SK-N-SH (cell line): ENCODE measurements around the gene PLCB1. TPM values are rescaled to one million over a fixed set of nuclear protein-coding genes. Genes with fewer than 3 reads are reported as not detected.
A peak's percentile ranks its signal among the peaks of the same experiment; 100 is the strongest.

ENCODE experiments used
- CTCF ChIA-PET: fragments of 300-600, 350-600 bp; formaldehyde crosslinking; extraction: SDS; loops from one replicate; lab custom pipeline; 2021; lab: Yijun Ruan, JAX
- POLR2A ChIA-PET: fragments of 350-600 bp; sonication (Branson Sonifier 250); formaldehyde crosslinking; extraction: SDS; loops from one replicate; lab custom pipeline; 2020; ENCODE audit warnings: antibody characterized with exemption, inconsistent platforms; lab: Yijun Ruan, JAX
- DNase-seq: peaks from one replicate; pipeline ENCODE4 v3.0.0; 2012
- H2AFZ ChIP-seq: fragments of 200-600 bp; sonication (generic); 2 replicates; pipeline ENCODE4 v1.8.1; 2016; ENCODE audit warnings: antibody characterized with exemption, mild to moderate bottlenecking, low read depth
- H3F3A ChIP-seq: fragments of 200-600 bp; sonication (generic); replicated peaks from 2 replicates; pipeline ENCODE3; 2016; ENCODE audit warnings: antibody characterized with exemption, mild to moderate bottlenecking; ENCODE audit not compliant: insufficient read depth
- H3K27ac ChIP-seq, 2 experiments: fragments of 200-500 bp in 1 of 2; fragments of 200-600 bp in 1 of 2; sonication (Bioruptor generic) in 1 of 2; sonication (generic), shearing (Covaris generic) in 1 of 2; 2 replicates each; pipeline versions ENCODE4 v1.5.1 to v1.6.1; 2014 to 2016; ENCODE audit warnings: low read depth in 2 of 2, inconsistent platforms in 1 of 2, low read length in 1 of 2, mild to moderate bottlenecking in 1 of 2, mixed read lengths in 1 of 2
- H3K27me3 ChIP-seq: fragments of 200-600 bp; sonication (generic), shearing (Covaris generic); 2 replicates; pipeline ENCODE4 v1.6.1; 2016; ENCODE audit warnings: mixed run types; ENCODE audit not compliant: insufficient read depth
- H3K36me3 ChIP-seq, 2 experiments: fragments of 200-500 bp in 1 of 2; fragments of 200-600 bp in 1 of 2; sonication (Bioruptor generic) in 1 of 2; sonication (generic) in 1 of 2; replicated peaks in 1 of 2; 2 replicates each; pipeline versions ENCODE3 to v1.5.1; 2014 to 2016; ENCODE audit warnings: low read length in 1 of 2, mild to moderate bottlenecking in 1 of 2; ENCODE audit not compliant: insufficient read depth in 2 of 2, control insufficient read depth in 1 of 2
- H3K4me1 ChIP-seq, 2 experiments: fragments of 200-500 bp in 1 of 2; fragments of 200-600 bp in 1 of 2; sonication (Bioruptor generic) in 1 of 2; sonication (generic), shearing (Covaris generic) in 1 of 2; 2 replicates each; pipeline versions ENCODE4 v1.5.1 to v1.6.1; 2014 to 2016; ENCODE audit warnings: low read depth in 1 of 2, low read length in 1 of 2, mixed run types in 1 of 2; ENCODE audit not compliant: insufficient read depth in 2 of 2, control insufficient read depth in 1 of 2
- H3K4me2 ChIP-seq: fragments of 200-600 bp; sonication (generic), shearing (Covaris generic); 2 replicates; pipeline ENCODE4 v1.6.1; 2017; ENCODE audit warnings: mixed run types
- H3K4me3 ChIP-seq, 2 experiments: fragments of 200-500 bp in 1 of 2; fragments of 200-600 bp in 1 of 2; sonication (Bioruptor generic) in 1 of 2; sonication (generic), shearing (Covaris generic) in 1 of 2; 2 replicates each; pipeline versions ENCODE4 v1.5.1 to v1.8.1; 2014 to 2016; ENCODE audit warnings: low read depth in 2 of 2, inconsistent platforms in 1 of 2, low read length in 1 of 2, mild to moderate bottlenecking in 1 of 2, mixed read lengths in 1 of 2, moderate library complexity in 1 of 2
- H3K79me2 ChIP-seq: fragments of 200-600 bp; sonication (generic); 2 replicates; pipeline ENCODE4 v1.8.1; 2017; ENCODE audit warnings: mild to moderate bottlenecking; ENCODE audit not compliant: insufficient read depth
- H3K9ac ChIP-seq: fragments of 200-600 bp; sonication (generic); 2 replicates; pipeline ENCODE4 v1.6.1; 2017; ENCODE audit warnings: mixed run types
- H3K9me2 ChIP-seq: fragments of 200-600 bp; sonication (generic); 2 replicates; pipeline ENCODE4 v1.6.1; 2017; ENCODE audit warnings: mixed run types
- H3K9me3 ChIP-seq: fragments of 200-600 bp; sonication (generic); 2 replicates; pipeline ENCODE4 v1.6.1; 2017; ENCODE audit warnings: mixed run types, mild to moderate bottlenecking, moderate library complexity
- H4K20me1 ChIP-seq: fragments of 200-600 bp; sonication (generic); 2 replicates; pipeline ENCODE4 v1.6.1; 2017; ENCODE audit warnings: mild to moderate bottlenecking, mixed run types; ENCODE audit not compliant: insufficient read depth
- CHD2 ChIP-seq: fragments of 150-350 bp; IDR thresholded peaks from 2 replicates; pipeline ENCODE4 v1.6.1; 2018; ENCODE audit warnings: low read length; ENCODE audit not compliant: partially characterized antibody
- ELF1 ChIP-seq: IDR thresholded peaks from 2 replicates; pipeline ENCODE4 v1.4.0; 2012
- FOXJ3 ChIP-seq: sonication (generic); formaldehyde crosslinking; IDR thresholded peaks from 2 replicates; pipeline ENCODE4 v1.5.1; 2020; ENCODE audit warnings: mild to moderate bottlenecking, missing genetic modification reagents
- FOXM1 ChIP-seq: IDR thresholded peaks from 2 replicates; pipeline ENCODE4 v1.4.0; 2012; ENCODE audit warnings: low read depth, mild to moderate bottlenecking
- JUND ChIP-seq: IDR thresholded peaks from 2 replicates; pipeline ENCODE4 v1.4.0; 2012
- RAD21 ChIP-seq: IDR thresholded peaks from 2 replicates; pipeline ENCODE4 v1.6.1; 2012; ENCODE audit warnings: mild to moderate bottlenecking, low read length
- RXRA ChIP-seq: IDR thresholded peaks from 2 replicates; pipeline ENCODE4 v1.4.0; 2012; ENCODE audit warnings: low read depth, mild to moderate bottlenecking, borderline replicate concordance
- SMC3 ChIP-seq: IDR thresholded peaks from 2 replicates; pipeline ENCODE4 v1.6.1; 2012; ENCODE audit warnings: low read depth, low read length, improper control_type of control experiment
- TAF1 ChIP-seq: IDR thresholded peaks from 2 replicates; pipeline ENCODE4 v1.6.1; 2012; ENCODE audit warnings: low read depth, mild to moderate bottlenecking, low read length, moderate library complexity, borderline replicate concordance
- TCF12 ChIP-seq: IDR thresholded peaks from 2 replicates; pipeline ENCODE4 v1.4.0; 2012
- WGBS: methylation state at CpG from one replicate; pipeline ENCODE4 v1.1.6; 2017; ENCODE audit warnings: low lambda C conversion rate; 5-methylcytosine and 5-hydroxymethylcytosine counted together
- polyA plus RNA-seq, 3 experiments: library from polyadenylated mRNA; depleted of rRNA; stranded (reverse); fragments of >200 nt; gene quantifications; 2 replicates each; pipeline ENCODE4 v1.2.3, GENCODE V29; 2012
- TF ChIP-seq, protein P1 (sequence below): IDR thresholded peaks from 2 replicates; pipeline ENCODE4 v1.4.0; 2012; ENCODE audit warnings: low read depth
- TF ChIP-seq, protein P2 (sequence below): IDR thresholded peaks from 2 replicates; pipeline ENCODE4 v1.4.0; 2012; ENCODE audit warnings: low read depth, borderline replicate concordance
- TF ChIP-seq, protein P3 (sequence below): IDR thresholded peaks from 2 replicates; pipeline ENCODE4; 2012
- TF ChIP-seq, protein P4 (sequence below): fragments of 150-350 bp; IDR thresholded peaks from 2 replicates; pipeline ENCODE4 v1.6.1; 2017; ENCODE audit warnings: antibody characterized with exemption, low read length, low read depth, borderline replicate concordance
- TF ChIP-seq, protein P5 (sequence below): IDR thresholded peaks from 2 replicates; pipeline ENCODE4 v1.4.0; 2012; ENCODE audit warnings: low read depth, borderline replicate concordance
- TF ChIP-seq, protein P6 (sequence below): fragments of 150-350 bp; IDR thresholded peaks from 2 replicates; pipeline ENCODE4 v1.6.1; 2016; ENCODE audit warnings: mild to moderate bottlenecking, low read depth, low read length

The PLCB1 gene
- polyA plus RNA-seq, 1 of the 3 experiments (the other 2 are of a cell fraction), result 10.5 TPM

DNA sequence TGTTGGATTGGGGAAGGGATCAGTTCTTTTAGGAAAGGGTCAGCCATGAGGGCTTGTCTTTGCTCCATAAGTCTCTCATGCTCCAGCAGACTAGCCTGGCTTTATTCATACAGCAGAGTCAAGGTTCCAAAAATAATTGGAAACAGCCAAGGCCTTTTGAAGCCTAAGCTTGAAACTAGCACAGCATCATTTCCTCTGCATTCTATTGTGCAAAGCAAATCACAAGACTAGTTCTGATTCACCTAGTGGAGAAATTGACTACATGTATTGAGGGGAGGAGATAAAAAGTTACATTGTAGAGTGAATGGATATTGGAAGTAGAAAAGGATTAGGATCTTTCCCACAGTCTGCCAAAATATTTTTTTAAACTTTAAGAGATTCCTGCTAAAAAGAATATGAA, 777.5 kb downstream of the PLCB1 start:
- CTCF ChIA-PET, result interaction anchor here (2.0 to 3.2 kb wide), 2 partner anchors 55 to 484 kb away, joined by 4 to 13 read pairs; no protein-coding TSS in a partner anchor
- peak overlapping the region in 1 of 2 experiments; percentile 53; a peak in 1 of 4 replicates for H3K27ac ChIP-seq
- H3K9me2 ChIP-seq, result no peaks in the 10 kb centered on the region
- H2AFZ ChIP-seq, result no peak overlapping the region
- H3K4me1 ChIP-seq, result no peaks in the 10 kb centered on the region
- H3K4me2 ChIP-seq, result no peak overlapping the region
- H3K79me2 ChIP-seq, result no peaks in the 10 kb centered on the region
- TF ChIP-seq, protein P1, sequence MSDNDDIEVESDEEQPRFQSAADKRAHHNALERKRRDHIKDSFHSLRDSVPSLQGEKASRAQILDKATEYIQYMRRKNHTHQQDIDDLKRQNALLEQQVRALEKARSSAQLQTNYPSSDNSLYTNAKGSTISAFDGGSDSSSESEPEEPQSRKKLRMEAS, result no peak
- no peak for TF ChIP-seq CHD2
- TF ChIP-seq FOXJ3 (CRISPR knock-in tag), result no peak
- TF ChIP-seq FOXM1, result no peak
- TF ChIP-seq, protein P2, sequence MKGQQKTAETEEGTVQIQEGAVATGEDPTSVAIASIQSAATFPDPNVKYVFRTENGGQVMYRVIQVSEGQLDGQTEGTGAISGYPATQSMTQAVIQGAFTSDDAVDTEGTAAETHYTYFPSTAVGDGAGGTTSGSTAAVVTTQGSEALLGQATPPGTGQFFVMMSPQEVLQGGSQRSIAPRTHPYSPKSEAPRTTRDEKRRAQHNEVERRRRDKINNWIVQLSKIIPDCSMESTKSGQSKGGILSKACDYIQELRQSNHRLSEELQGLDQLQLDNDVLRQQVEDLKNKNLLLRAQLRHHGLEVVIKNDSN, result no peak
- TF ChIP-seq TCF12, result no peak
- no peak for TF ChIP-seq TAF1
- TF ChIP-seq, protein P3, sequence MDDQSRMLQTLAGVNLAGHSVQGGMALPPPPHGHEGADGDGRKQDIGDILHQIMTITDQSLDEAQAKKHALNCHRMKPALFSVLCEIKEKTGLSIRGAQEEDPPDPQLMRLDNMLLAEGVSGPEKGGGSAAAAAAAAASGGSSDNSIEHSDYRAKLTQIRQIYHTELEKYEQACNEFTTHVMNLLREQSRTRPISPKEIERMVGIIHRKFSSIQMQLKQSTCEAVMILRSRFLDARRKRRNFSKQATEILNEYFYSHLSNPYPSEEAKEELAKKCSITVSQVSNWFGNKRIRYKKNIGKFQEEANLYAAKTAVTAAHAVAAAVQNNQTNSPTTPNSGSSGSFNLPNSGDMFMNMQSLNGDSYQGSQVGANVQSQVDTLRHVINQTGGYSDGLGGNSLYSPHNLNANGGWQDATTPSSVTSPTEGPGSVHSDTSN, result no peak
- H3K4me3 ChIP-seq, result no peak overlapping the region
- no peaks in the 10 kb centered on the region for H3K36me3 ChIP-seq
- no peaks in the 10 kb centered on the region for H3K9me3 ChIP-seq
- no peaks in the 10 kb centered on the region for H3K27me3 ChIP-seq
- no peaks in the 10 kb centered on the region for H3F3A ChIP-seq
- H4K20me1 ChIP-seq, result no peaks in the 10 kb centered on the region
- POLR2A ChIA-PET, result no interaction called here
- H3K9ac ChIP-seq, result no peak overlapping the region
- DNase-seq, result no peak

DNA sequence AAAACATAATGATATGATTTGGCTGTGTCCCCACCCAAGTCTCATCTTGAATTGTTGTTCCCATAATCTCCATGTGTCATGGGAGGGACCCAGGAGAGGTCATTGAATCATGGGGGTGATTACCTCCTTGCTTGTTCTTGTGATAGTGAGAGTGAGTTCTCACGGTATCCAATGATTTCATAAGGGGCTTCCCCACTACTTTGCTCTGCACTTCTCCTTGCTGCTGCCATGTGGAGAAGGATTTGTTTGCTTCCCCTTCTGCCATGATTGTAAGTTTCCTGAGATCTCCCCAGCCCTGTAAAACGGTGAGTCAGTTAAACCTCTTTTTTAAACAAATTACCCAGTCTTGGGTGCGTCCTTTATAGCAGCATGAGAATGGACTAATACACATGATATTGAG, 780.0 kb downstream of the PLCB1 start:
- Histone ChIP-seq H3K36me3 (no peaks in the 10 kb centered on the region), H3K4me3 (no peak overlapping the region), H2AFZ (no peak overlapping the region), H3K9me3 (no peaks in the 10 kb centered on the region), H3K9me2 (no peaks in the 10 kb centered on the region), H3F3A (no peaks in the 10 kb centered on the region), H3K79me2 (no peaks in the 10 kb centered on the region), H3K27ac (no peak overlapping the region), H3K4me1 (no peaks in the 10 kb centered on the region), H3K9ac (no peak overlapping the region), H4K20me1 (no peaks in the 10 kb centered on the region), H3K27me3 (no peaks in the 10 kb centered on the region), H3K4me2 (no peak overlapping the region)
- DNase-seq, result no peak
- CTCF ChIA-PET, result no interaction called here
- 41% methylated on average over 3 of the region's 3 CpGs for WGBS
- POLR2A ChIA-PET, result no interaction called here
- TF ChIP-seq FOXM1, result no peak
- TF ChIP-seq JUND, result no peak
- TF ChIP-seq ELF1, result no peak
- TF ChIP-seq, protein P3, result no peak
- TF ChIP-seq, protein P4, sequence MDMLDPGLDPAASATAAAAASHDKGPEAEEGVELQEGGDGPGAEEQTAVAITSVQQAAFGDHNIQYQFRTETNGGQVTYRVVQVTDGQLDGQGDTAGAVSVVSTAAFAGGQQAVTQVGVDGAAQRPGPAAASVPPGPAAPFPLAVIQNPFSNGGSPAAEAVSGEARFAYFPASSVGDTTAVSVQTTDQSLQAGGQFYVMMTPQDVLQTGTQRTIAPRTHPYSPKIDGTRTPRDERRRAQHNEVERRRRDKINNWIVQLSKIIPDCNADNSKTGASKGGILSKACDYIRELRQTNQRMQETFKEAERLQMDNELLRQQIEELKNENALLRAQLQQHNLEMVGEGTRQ, result no peak
- no peak for TF ChIP-seq CHD2
- TF ChIP-seq SMC3, result no peak
- TF ChIP-seq TCF12, result no peak
- TF ChIP-seq RAD21, result no peak
- TF ChIP-seq, protein P5, sequence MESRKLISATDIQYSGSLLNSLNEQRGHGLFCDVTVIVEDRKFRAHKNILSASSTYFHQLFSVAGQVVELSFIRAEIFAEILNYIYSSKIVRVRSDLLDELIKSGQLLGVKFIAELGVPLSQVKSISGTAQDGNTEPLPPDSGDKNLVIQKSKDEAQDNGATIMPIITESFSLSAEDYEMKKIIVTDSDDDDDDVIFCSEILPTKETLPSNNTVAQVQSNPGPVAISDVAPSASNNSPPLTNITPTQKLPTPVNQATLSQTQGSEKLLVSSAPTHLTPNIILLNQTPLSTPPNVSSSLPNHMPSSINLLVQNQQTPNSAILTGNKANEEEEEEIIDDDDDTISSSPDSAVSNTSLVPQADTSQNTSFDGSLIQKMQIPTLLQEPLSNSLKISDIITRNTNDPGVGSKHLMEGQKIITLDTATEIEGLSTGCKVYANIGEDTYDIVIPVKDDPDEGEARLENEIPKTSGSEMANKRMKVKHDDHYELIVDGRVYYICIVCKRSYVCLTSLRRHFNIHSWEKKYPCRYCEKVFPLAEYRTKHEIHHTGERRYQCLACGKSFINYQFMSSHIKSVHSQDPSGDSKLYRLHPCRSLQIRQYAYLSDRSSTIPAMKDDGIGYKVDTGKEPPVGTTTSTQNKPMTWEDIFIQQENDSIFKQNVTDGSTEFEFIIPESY, result no peak
- TF ChIP-seq, protein P6, sequence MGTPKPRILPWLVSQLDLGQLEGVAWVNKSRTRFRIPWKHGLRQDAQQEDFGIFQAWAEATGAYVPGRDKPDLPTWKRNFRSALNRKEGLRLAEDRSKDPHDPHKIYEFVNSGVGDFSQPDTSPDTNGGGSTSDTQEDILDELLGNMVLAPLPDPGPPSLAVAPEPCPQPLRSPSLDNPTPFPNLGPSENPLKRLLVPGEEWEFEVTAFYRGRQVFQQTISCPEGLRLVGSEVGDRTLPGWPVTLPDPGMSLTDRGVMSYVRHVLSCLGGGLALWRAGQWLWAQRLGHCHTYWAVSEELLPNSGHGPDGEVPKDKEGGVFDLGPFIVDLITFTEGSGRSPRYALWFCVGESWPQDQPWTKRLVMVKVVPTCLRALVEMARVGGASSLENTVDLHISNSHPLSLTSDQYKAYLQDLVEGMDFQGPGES, result no peak
- no peak for TF ChIP-seq RXRA
